ENCODE data around the gene LARGE1. TPM values are rescaled to one million over a fixed set of nuclear protein-coding genes. Genes with fewer than 3 reads are reported as not detected.

LARGE1 gene
- total RNA-seq, 1 experiment from 2014 or later: 5.2 TPM

DNA sequence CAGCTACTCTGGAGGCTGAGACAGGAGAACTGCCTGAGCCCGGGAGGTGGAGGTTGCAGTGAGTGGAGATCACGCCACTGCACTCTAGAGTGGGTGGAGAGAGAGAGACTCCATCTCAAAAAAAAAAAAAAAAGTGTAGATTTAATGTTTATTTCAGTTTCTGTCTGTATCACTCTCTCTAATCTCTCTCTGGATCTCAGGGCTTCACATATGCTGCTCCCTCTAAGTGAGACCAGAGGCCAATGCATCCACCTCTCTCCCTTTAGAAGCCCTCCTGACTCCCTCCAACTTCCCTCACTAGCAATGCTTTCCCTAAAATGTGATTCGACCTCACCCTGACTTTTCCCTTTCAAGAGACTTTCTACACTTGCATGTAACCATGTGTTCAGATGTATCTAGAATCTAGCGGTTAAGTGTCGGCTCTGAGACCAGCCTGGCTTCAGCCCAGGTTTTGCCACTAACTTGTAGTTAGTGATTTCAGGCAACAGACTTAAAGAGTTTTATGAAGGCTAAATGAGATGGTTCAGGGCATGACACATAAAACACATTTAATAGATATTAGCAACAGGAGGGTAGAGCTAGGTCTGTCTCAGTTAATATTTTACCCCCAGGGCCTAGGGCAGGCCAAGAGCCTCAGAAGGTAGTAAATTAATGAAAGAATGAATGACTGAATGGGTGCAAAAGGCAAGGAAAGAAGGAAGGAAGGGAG, 364.3 kb downstream of the LARGE1 start:
- Mint-ChIP-seq H3K4me3 (ENCODE audit: unreplicated experiment) (no peak overlapping the region), H3K9me3 (ENCODE audit: unreplicated experiment) (no peaks in the 10 kb centered on the region), H3K4me1 (ENCODE audit: insufficient read depth, unreplicated experiment) (no peaks in the 10 kb centered on the region), H3K36me3 (ENCODE audit: insufficient read depth, unreplicated experiment) (no peaks in the 10 kb centered on the region), H3K27me3 (ENCODE audit: insufficient read depth, unreplicated experiment) (no peaks in the 10 kb centered on the region), H3K27ac (ENCODE audit: low read depth, unreplicated experiment) (no peak overlapping the region)
- DNase-seq (ENCODE audit: unreplicated experiment): no peak
- intact Hi-C loops (cut with micrococcal nuclease): no loop called here
- no TSS peak for BruUV-seq (replicated peaks)
- ChIA-PET POLR2A (no interaction called here), CTCF (interaction anchor here (0.6 to 0.7 kb wide), 2 partner anchors 8 to 16 kb away, joined by 3 read pairs; no protein-coding TSS in a partner anchor)
- no peak for TF ChIP-seq CTCF (IDR thresholded peaks at IDR 0.05; ENCODE audit: unreplicated experiment)

DNA sequence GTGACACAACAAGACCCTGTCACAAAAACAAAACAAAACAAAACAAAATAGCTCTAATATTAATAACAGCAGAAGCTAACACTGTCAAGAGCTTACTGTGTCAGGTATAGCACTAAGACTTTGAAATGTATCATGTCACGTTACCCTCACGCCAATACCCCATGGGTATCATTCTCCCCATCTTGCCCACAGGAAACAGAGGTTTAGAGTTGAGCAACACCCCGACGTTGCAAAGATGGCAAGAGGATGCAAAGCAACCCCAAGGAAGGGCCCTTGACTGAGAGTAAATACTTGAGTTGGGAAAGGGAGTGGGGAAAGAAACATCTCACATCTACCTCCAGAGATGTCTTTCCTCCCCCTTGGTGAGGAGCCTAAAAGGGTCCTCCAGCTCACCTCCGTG, 366.8 kb downstream of the LARGE1 start:
- BruUV-seq (replicated peaks): no TSS peak
- no peaks in the 10 kb centered on the region for H3K4me1 Mint-ChIP-seq (ENCODE audit: insufficient read depth, unreplicated experiment)
- H3K36me3 Mint-ChIP-seq (ENCODE audit: insufficient read depth, unreplicated experiment): no peaks in the 10 kb centered on the region
- TF ChIP-seq CTCF (IDR thresholded peaks at IDR 0.05; ENCODE audit: unreplicated experiment): no peak
- H3K9me3 Mint-ChIP-seq (ENCODE audit: unreplicated experiment): no peaks in the 10 kb centered on the region
- ChIA-PET POLR2A (no interaction called here), CTCF (interaction anchor here (0.6 to 0.9 kb wide), 2 partner anchors 26 to 38 kb away, joined by 3 to 5 read pairs; no protein-coding TSS in a partner anchor)
- H3K27ac Mint-ChIP-seq (ENCODE audit: low read depth, unreplicated experiment): no peak overlapping the region
- no peak for DNase-seq (ENCODE audit: unreplicated experiment)
- H3K4me3 Mint-ChIP-seq (ENCODE audit: unreplicated experiment): no peak overlapping the region
- no peaks in the 10 kb centered on the region for H3K27me3 Mint-ChIP-seq (ENCODE audit: insufficient read depth, unreplicated experiment)
- intact Hi-C loops (cut with micrococcal nuclease): no loop called here

DNA sequence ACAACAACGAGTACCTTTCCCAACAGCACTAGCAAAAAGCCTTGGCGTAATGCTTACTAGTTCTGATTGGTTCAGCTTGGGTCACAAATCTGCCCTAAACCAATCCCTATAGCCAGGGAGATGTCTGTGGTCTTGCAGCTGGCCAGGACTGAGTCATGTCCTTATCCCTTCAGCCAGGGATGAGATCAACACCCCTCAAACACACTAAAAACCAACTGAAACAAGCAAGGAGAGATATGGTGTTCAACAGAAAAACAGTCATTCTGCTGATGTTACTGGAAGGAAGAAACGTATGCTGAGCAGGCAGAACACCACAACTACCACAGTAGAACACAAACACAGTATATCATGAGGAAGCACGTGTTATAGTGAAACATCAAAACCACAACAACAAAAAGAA, 375.6 kb downstream of the LARGE1 start:
- Mint-ChIP-seq H3K4me3 (ENCODE audit: unreplicated experiment) (no peak overlapping the region), H3K27me3 (ENCODE audit: insufficient read depth, unreplicated experiment) (no peaks in the 10 kb centered on the region), H3K36me3 (ENCODE audit: insufficient read depth, unreplicated experiment) (no peaks in the 10 kb centered on the region), H3K9me3 (ENCODE audit: unreplicated experiment) (peaks cover 7% of the 10 kb centered on the region), H3K27ac (ENCODE audit: low read depth, unreplicated experiment) (no peak overlapping the region), H3K4me1 (ENCODE audit: insufficient read depth, unreplicated experiment) (no peaks in the 10 kb centered on the region)
- ChIA-PET POLR2A (no interaction called here), CTCF (interaction anchor here (1.6 kb wide), 1 partner anchor 26 kb away, joined by 5 read pairs; no protein-coding TSS in a partner anchor)
- intact Hi-C loops (cut with micrococcal nuclease): no loop called here
- no peak for DNase-seq (ENCODE audit: unreplicated experiment)
- TF ChIP-seq CTCF (IDR thresholded peaks at IDR 0.05; ENCODE audit: unreplicated experiment): no peak
- no TSS peak for BruUV-seq (replicated peaks)

- H3K4me1 Mint-ChIP-seq (ENCODE audit: insufficient read depth, unreplicated experiment): no peaks in the 10 kb centered on the region
- POLR2A ChIA-PET: interaction anchor here (0.6 kb wide), 1 partner anchor 1473 kb away, joined by 3 read pairs; no protein-coding TSS in a partner anchor
- no peak for TF ChIP-seq CTCF (IDR thresholded peaks at IDR 0.05; ENCODE audit: unreplicated experiment)
- intact Hi-C loops (cut with micrococcal nuclease): no loop called here
- CTCF ChIA-PET: no interaction called here
- no peaks in the 10 kb centered on the region for H3K36me3 Mint-ChIP-seq (ENCODE audit: insufficient read depth, unreplicated experiment)
- no peak overlapping the region for H3K4me3 Mint-ChIP-seq (ENCODE audit: unreplicated experiment)
- BruUV-seq (replicated peaks): no TSS peak
- H3K27me3 Mint-ChIP-seq (ENCODE audit: insufficient read depth, unreplicated experiment): no peaks in the 10 kb centered on the region
- DNase-seq (ENCODE audit: unreplicated experiment): no peak
- no peak overlapping the region for H3K27ac Mint-ChIP-seq (ENCODE audit: low read depth, unreplicated experiment)
- peaks cover 7% of the 10 kb centered on the region for H3K9me3 Mint-ChIP-seq (ENCODE audit: unreplicated experiment)
These were observed 377.6 kb downstream of the LARGE1 start for GRCh38 chr22:33542722-33543121.

Measured in MCF 10A (cell line).